IMR-90 (cell line): ENCODE measurements around the gene USP7. TPM values are rescaled to one million over a fixed set of nuclear protein-coding genes. Genes with fewer than 3 reads are reported as not detected.
A peak's percentile ranks its signal among the peaks of the same experiment; 100 is the strongest.

ENCODE experiments used
- ATAC-seq: fragments of 200-7000 bp; cut with Tn5 transposase; 2 replicates; pipeline ENCODE4 v1.9.1; 2020; ENCODE audit warnings: low read depth, mild to moderate bottlenecking, moderate library complexity
- BruUV-seq: library from RNA; stranded (reverse); fragments of 400-500 nt; replicated peaks from 2 replicates; lab custom pipeline; 2021; lab: Mats Ljungman, UMichigan
- CTCF ChIA-PET: fragments of 300-600 bp; formaldehyde crosslinking; extraction: SDS; loops from one replicate; lab custom pipeline; 2021; ENCODE audit warnings: antibody characterized with exemption; lab: Yijun Ruan, JAX
- POLR2A ChIA-PET: fragments of 300-600 bp; sonication (Branson Sonifier 250); formaldehyde crosslinking; loops from one replicate; lab custom pipeline; 2022; ENCODE audit warnings: antibody characterized with exemption; ENCODE audit not compliant: unreplicated experiment; lab: Charles Lee
- DNase-seq: peaks from one replicate; pipeline ENCODE4 v3.0.0; 2013
- H2AFZ ChIP-seq: replicated peaks from 2 replicates; pipeline ENCODE3; 2013; ENCODE audit warnings: low read length, mild to moderate bottlenecking; ENCODE audit not compliant: poor library complexity
- H2AK5ac ChIP-seq: 2 replicates; pipeline ENCODE4 v1.6.1; 2013; ENCODE audit warnings: low read depth, low read length, inconsistent platforms
- H2AK9ac ChIP-seq: replicated peaks from 2 replicates; pipeline ENCODE3; 2013; ENCODE audit warnings: mild to moderate bottlenecking, low read depth, low read length, moderate library complexity; ENCODE audit not compliant: poor library complexity
- H2BK120ac ChIP-seq: 2 replicates; pipeline ENCODE4 v1.6.1; 2013; ENCODE audit warnings: low read depth, low read length, inconsistent platforms
- H2BK15ac ChIP-seq: 3 replicates; pipeline ENCODE4 v1.6.1; 2013; ENCODE audit warnings: low read depth, low read length, inconsistent platforms
- H2BK20ac ChIP-seq: 2 replicates; pipeline ENCODE4 v1.6.1; 2013; ENCODE audit warnings: low read depth, mild to moderate bottlenecking, inconsistent platforms, low read length, moderate library complexity
- H2BK5ac ChIP-seq: 2 replicates; pipeline ENCODE4 v1.6.1; 2013; ENCODE audit warnings: mild to moderate bottlenecking, low read depth, low read length, inconsistent platforms; ENCODE audit not compliant: poor library complexity, severe bottlenecking
- H3K14ac ChIP-seq: replicated peaks from 2 replicates; pipeline ENCODE4 v1.6.1; 2013; ENCODE audit warnings: low read depth, low read length, inconsistent platforms
- H3K18ac ChIP-seq: 2 replicates; pipeline ENCODE4 v1.6.1; 2013; ENCODE audit warnings: low read depth, low read length, control low read depth
- H3K23ac ChIP-seq: 2 replicates; pipeline ENCODE4 v1.6.1; 2013; ENCODE audit warnings: low read depth, low read length, inconsistent platforms
- H3K27ac ChIP-seq: 2 replicates; pipeline ENCODE4 v1.5.1; 2013; ENCODE audit warnings: mild to moderate bottlenecking, control low read depth, low read length; ENCODE audit not compliant: insufficient read depth
- H3K27me3 ChIP-seq: 2 replicates; pipeline ENCODE4 v1.6.1; 2013; ENCODE audit warnings: low read length; ENCODE audit not compliant: control insufficient read depth, insufficient read depth
- H3K36me3 ChIP-seq: 2 replicates; pipeline ENCODE4 v1.6.1; 2013; ENCODE audit warnings: low read length, mixed read lengths; ENCODE audit not compliant: control insufficient read depth, insufficient read depth
- H3K4ac ChIP-seq: 2 replicates; pipeline ENCODE4 v1.6.1; 2013; ENCODE audit warnings: low read depth, low read length, inconsistent platforms
- H3K4me1 ChIP-seq: 2 replicates; pipeline ENCODE4 v1.6.1; 2013; ENCODE audit warnings: low read length, mixed read lengths; ENCODE audit not compliant: control insufficient read depth, insufficient read depth
- H3K4me2 ChIP-seq: 2 replicates; pipeline ENCODE4 v1.6.1; 2013; ENCODE audit warnings: low read depth, mild to moderate bottlenecking, control low read depth, low read length, moderate library complexity
- H3K4me3 ChIP-seq: 2 replicates; pipeline ENCODE4 v1.5.1; 2013; ENCODE audit warnings: low read depth, mild to moderate bottlenecking, control low read depth, low read length, moderate library complexity; ENCODE audit not compliant: insufficient read depth
- H3K56ac ChIP-seq: 2 replicates; pipeline ENCODE4 v1.6.1; 2013; ENCODE audit warnings: low read length, inconsistent platforms; ENCODE audit not compliant: insufficient read depth; ENCODE audit errors: extremely low read depth
- H3K79me1 ChIP-seq, 2 experiments: 2 replicates each; pipeline ENCODE4 v1.6.1; 2013; ENCODE audit warnings: low read length in 2 of 2, inconsistent platforms in 1 of 2, low read depth in 1 of 2
- H3K9ac ChIP-seq: 2 replicates; pipeline ENCODE4 v1.6.1; 2013; ENCODE audit warnings: low read depth, low read length, control low read depth
- H3K9me1 ChIP-seq: 2 replicates; pipeline ENCODE4 v1.6.1; 2013; ENCODE audit warnings: low read length, inconsistent platforms; ENCODE audit not compliant: insufficient read depth
- H3K9me3 ChIP-seq: 2 replicates; pipeline ENCODE4 v1.6.1; 2013; ENCODE audit warnings: low read length; ENCODE audit not compliant: control insufficient read depth, insufficient read depth
- H4K20me1 ChIP-seq: 2 replicates; pipeline ENCODE4 v1.6.1; 2013; ENCODE audit warnings: low read length, inconsistent platforms; ENCODE audit not compliant: insufficient read depth
- H4K5ac ChIP-seq: 2 replicates; pipeline ENCODE4 v1.6.1; 2013; ENCODE audit warnings: mild to moderate bottlenecking, low read depth, low read length, control low read depth
- H4K8ac ChIP-seq, 2 experiments: 2 replicates each; pipeline ENCODE4 v1.6.1; 2013; ENCODE audit warnings: low read depth in 2 of 2, low read length in 2 of 2, control low read depth in 1 of 2, inconsistent platforms in 1 of 2
- H4K91ac ChIP-seq: 2 replicates; pipeline ENCODE4 v1.6.1; 2013; ENCODE audit warnings: low read depth, low read length, inconsistent platforms; ENCODE audit not compliant: insufficient read depth
- CHD1 ChIP-seq: IDR thresholded peaks from 2 replicates; pipeline ENCODE4 v1.6.1; 2012; ENCODE audit warnings: low read depth, low read length, improper control_type of control experiment
- MAFK ChIP-seq: IDR thresholded peaks from 2 replicates; pipeline ENCODE4 v1.6.1; 2012; ENCODE audit warnings: low read depth, low read length, improper control_type of control experiment
- WGBS, 2 experiments: methylation state at CpG; one replicate each; pipeline versions ENCODE4 v1.1.5 to v1.1.7; 2013; ENCODE audit warnings: missing lambda C conversion rate in 2 of 2; ENCODE audit not compliant: insufficient read length in 1 of 2; ENCODE audit errors: extremely low coverage in 2 of 2; 5-methylcytosine and 5-hydroxymethylcytosine counted together
- dilution Hi-C: fragments of 300-500 bp; cut with HindIII; formaldehyde crosslinking; loops from one replicate; pipeline ENCODE4 v1.14.3; 2018; ENCODE audit warnings: low sequenced_read_pairs; ENCODE audit not compliant: unreplicated experiment
- in situ Hi-C: fragments of 300-500 bp; cut with MboI; formaldehyde crosslinking; loops from 3 replicates; pipeline ENCODE4 v1.14.3; 2019; ENCODE audit warnings: low sequenced_read_pairs, inconsistent platforms, mixed read lengths
- intact Hi-C: fragments of 100-400 bp; cut with micrococcal nuclease; formaldehyde crosslinking; loops from 2 replicates; pipeline ENCODE4 v1.10.0; 2022
- polyA plus RNA-seq, 3 experiments: library from polyadenylated mRNA; depleted of rRNA; stranded (reverse); fragments of >200 nt; gene quantifications; 2 replicates each; pipeline ENCODE4 v1.2.3, GENCODE V29; 2012; ENCODE audit warnings: low replicate concordance in 1 of 3
- total RNA-seq: library from RNA; depleted of rRNA; stranded (reverse); fragments of >200 nt; gene quantifications from 2 replicates; pipeline ENCODE4 v1.2.3, GENCODE V29; 2012

Gene USP7
- total and polyA plus RNA-seq, 2 of the 4 experiments (the other 2 are of a cell fraction), result 17.8 to 28.3 TPM

DNA sequence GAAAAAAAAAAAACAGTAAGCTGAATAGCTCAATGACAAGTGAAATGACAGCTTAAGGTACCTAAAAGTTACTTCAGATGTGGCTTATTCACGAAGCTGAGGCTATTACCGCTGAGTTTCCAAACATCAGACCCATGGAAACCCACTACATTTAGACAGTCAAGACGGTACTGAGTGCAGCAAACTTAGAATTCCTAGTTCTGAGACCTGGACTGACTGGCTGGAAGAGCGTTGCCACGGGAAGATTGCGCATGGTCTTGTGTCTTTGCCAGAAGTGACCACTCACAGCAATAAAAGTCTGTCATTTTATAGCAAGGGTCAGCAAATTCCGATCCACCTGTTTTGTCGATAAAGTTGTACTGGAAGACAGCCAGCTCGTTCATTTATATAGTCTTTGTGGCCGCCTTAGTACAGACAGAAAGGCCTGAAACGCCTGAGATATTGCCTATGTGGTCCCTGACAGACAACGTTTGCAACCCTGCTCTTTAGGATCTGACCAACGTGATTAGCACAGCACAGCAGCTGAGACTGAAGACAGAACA, 62.3 kb downstream of the USP7 start:
- in situ Hi-C loops, result no loop called here
- H3K9me3 ChIP-seq, result no peaks in the 10 kb centered on the region
- no peak overlapping the region for H2BK20ac ChIP-seq
- no peak overlapping the region for H2BK15ac ChIP-seq
- ATAC-seq (no peak), DNase-seq (no peak)
- no peaks in the 10 kb centered on the region for H3K9me1 ChIP-seq
- no peak overlapping the region for H2AFZ ChIP-seq
- 90% methylated on average over 10 of the region's 13 CpGs; no CpG with 5 or more reads in 1 of the 2 experiments for WGBS, 2 experiments
- H3K4me1 ChIP-seq, result no peaks in the 10 kb centered on the region
- no peak overlapping the region for H2AK5ac ChIP-seq
- no peak overlapping the region for H2BK120ac ChIP-seq
- H3K14ac ChIP-seq, result no peak overlapping the region
- H3K23ac ChIP-seq, result no peak overlapping the region
- BruUV-seq, result no TSS peak
- no peak overlapping the region for H3K4me2 ChIP-seq
- H3K36me3 ChIP-seq, result peaks cover 66% of the 10 kb centered on the region
- no peak overlapping the region for H3K27ac ChIP-seq
- H3K27me3 ChIP-seq, result no peaks in the 10 kb centered on the region
- no peak overlapping the region for H3K9ac ChIP-seq
- H3K18ac ChIP-seq, result no peak overlapping the region
- H3K56ac ChIP-seq, result no peak overlapping the region
- dilution Hi-C loops, result no loop called here
- peaks cover 19 to 31% of the 10 kb centered on the region in 2 experiments for H3K79me1 ChIP-seq
- no peak overlapping the region for H4K91ac ChIP-seq
- H2BK5ac ChIP-seq, result no peak overlapping the region
- no peak overlapping the region for H2AK9ac ChIP-seq
- H3K4ac ChIP-seq, result no peak overlapping the region
- TF ChIP-seq MAFK (peak; percentile 50), CHD1 (no peak)
- H3K4me3 ChIP-seq, result no peak overlapping the region
- intact Hi-C loops, result loop anchor here (10.0 kb wide), 1 partner anchor 193 kb away; the partner anchor contains the start of gene HAPSTR1
- H4K5ac ChIP-seq, result no peak overlapping the region
- peaks cover 3% of the 10 kb centered on the region; the same call in 1 of the 2 replicates for H4K20me1 ChIP-seq
- no peak overlapping the region for H4K8ac ChIP-seq
- CTCF ChIA-PET, result interaction anchor here (0.6 to 2.2 kb wide), 3 partner anchors 10 to 241 kb away, joined by 3 to 8 read pairs (median 4); no protein-coding TSS in a partner anchor
- POLR2A ChIA-PET, result no interaction called here
